ENCODE measurements around the gene OSBPL3.
A peak's percentile ranks its signal among the peaks of the same experiment; 100 is the strongest.

Gene OSBPL3

DNA sequence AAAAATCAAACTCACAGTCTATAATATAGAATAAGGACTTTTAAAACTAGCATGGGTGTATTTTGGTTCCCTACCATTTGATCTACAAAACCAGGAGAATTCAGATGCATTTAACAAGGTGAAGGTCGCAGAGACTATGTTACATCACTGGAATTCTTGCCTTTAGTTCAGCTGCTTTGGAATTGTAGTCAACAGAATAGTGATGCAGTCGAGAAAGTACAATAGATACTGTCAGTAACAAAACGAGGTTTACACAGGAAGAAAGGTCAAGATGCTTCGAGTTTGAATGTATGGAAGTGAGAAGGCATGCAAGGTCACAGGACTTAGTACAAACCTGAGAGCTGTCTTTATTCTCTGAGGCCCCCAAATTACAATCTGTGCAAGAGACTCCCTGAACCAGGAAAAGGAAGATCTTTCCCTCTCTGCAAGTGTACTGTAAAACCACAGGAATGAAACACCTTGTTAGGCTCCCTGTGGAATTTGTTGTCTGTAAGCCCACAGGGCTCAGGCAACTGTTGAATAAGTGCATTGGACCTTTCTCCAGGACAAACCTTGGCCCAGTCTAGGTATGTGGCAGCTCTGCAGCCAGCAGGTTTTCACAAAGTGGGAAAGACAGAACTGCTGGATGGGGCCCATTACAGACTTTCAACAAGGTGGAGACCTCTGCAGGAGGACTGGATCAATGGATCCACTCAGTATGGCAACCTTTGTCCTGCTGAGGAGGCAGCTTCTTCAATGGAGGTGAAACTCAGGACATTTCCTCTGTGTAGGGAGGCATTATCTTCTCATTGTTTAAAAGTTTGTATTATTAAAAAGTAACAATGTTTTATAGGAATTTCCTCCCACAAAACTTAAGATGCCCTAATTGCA, 121.6 kb downstream of the OSBPL3 start:
- Mint-ChIP-seq H3K4me1 (peaks cover 4% of the 10 kb centered on the region), H3K36me3 (peaks cover 37% of the 10 kb centered on the region), H3K27me3 (no peaks in the 10 kb centered on the region), H3K4me3 (no peak overlapping the region), H3K27ac (peak overlapping the region; percentile 72), H3K9me3 (no peaks in the 10 kb centered on the region)
- no peak for ATAC-seq (ENCODE audit: low read depth)
- no peak for DNase-seq (ENCODE audit: low spot score in 2 of 2)

DNA sequence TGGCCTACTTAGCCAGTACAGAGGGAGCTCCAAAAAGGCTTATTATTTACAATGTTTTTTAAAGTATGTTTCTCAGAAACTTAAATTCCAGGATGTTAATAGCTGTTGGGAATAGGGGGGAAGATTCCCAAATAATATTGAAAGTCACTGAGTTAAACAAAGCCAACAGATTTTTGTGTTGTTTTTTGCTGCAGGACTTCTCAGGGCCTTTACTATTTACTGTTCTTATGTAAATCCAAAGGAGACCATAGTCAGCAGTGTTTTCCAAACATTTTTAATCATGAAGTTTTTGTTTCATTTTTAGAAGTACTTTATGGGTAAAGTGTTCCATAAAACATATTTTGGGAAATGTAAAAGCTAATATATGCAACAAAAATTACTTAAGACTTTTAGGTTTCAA, 122.4 kb downstream of the OSBPL3 start:
- Mint-ChIP-seq H3K27ac (peak overlapping the region; percentile 12), H3K36me3 (peaks cover 33% of the 10 kb centered on the region), H3K27me3 (no peaks in the 10 kb centered on the region), H3K9me3 (no peaks in the 10 kb centered on the region), H3K4me1 (peaks cover 5% of the 10 kb centered on the region), H3K4me3 (no peak overlapping the region)
- DNase-seq (ENCODE audit: low spot score in 2 of 2) (no peak), ATAC-seq (ENCODE audit: low read depth) (no peak)

DNA sequence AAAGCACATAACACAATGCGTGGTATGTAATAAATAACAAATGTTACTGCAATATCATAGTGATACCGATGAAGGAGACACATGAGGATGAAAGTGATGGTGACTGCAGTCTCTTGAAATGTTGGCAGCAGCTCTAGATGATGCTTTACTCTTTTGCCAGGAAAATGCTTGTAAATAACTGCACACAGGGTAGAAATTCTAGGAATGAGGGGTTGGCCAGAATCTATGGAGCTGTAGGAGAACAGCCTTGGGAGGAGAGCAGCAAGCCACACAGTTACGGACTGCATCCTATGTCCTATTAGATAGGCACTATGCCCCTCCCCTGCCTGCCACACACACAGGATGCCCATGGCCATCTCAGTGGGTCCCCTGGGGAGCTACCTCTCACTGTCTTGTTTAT, 125.1 kb downstream of the OSBPL3 start:
- peaks cover 7% of the 10 kb centered on the region for H3K4me1 Mint-ChIP-seq
- DNase-seq (ENCODE audit: low spot score in 2 of 2) (no peak), ATAC-seq (ENCODE audit: low read depth) (no peak)
- no peak overlapping the region for H3K4me3 Mint-ChIP-seq
- no peaks in the 10 kb centered on the region for H3K9me3 Mint-ChIP-seq
- peaks cover 37% of the 10 kb centered on the region for H3K36me3 Mint-ChIP-seq
- H3K27ac Mint-ChIP-seq: no peak overlapping the region
- H3K27me3 Mint-ChIP-seq: no peaks in the 10 kb centered on the region

DNA sequence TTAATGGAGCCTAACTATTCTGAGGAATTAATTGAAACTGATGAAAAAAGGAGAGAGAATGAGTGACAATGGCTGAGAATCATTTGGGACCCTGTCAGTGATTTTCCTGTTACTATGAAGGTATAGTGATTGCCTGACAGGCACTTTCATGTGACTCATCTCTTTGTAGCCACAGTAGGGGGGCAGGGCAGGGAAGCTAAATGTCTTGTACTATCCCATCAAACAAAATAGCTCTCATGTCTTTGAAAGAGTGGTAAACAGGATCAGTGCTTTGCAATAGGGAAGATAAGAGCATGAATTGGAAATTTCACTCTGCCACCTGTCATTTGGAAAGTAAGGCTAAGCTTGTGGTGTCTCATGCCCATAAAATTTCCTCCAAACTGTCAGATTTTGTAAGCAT, 128.2 kb downstream of the OSBPL3 start:
- no peak overlapping the region for H3K27ac Mint-ChIP-seq

DNA sequence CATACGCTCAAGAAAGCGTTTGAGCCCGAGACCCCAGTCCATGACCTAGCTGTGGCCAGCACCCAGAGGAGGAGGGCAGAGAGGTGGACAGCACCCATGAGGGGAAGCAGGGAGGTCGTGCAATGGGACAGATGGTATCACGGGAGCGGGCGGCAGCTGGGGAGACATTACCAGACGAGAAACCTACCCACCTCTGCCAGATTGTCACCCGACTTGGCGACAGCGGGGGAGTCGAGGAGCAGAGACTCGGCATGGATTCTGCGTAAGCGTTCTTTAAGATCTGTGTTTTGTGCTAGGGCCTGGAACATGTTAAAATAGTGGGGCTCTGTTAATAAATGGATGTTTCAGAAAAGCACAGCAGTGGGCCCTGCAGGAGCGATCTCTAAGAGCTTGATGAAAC, 131.1 kb downstream of the OSBPL3 start:
- no peak for ATAC-seq (ENCODE audit: low read depth)
- no peak overlapping the region for H3K4me3 Mint-ChIP-seq
- no peaks in the 10 kb centered on the region for H3K27me3 Mint-ChIP-seq
- H3K27ac Mint-ChIP-seq: no peak overlapping the region
- peaks cover 13% of the 10 kb centered on the region for H3K4me1 Mint-ChIP-seq
- no peaks in the 10 kb centered on the region for H3K9me3 Mint-ChIP-seq
- DNase-seq (ENCODE audit: low spot score in 2 of 2): no peak
- peaks cover 34% of the 10 kb centered on the region for H3K36me3 Mint-ChIP-seq

More for the DNA sequence above, 128.2 kb downstream of the OSBPL3 start:
- Mint-ChIP-seq H3K9me3 (no peaks in the 10 kb centered on the region), H3K27me3 (no peaks in the 10 kb centered on the region), H3K4me1 (peaks cover 14% of the 10 kb centered on the region), H3K36me3 (peaks cover 46% of the 10 kb centered on the region), H3K4me3 (no peak overlapping the region)
- no peak for ATAC-seq (ENCODE audit: low read depth)
- no peak for DNase-seq (ENCODE audit: low spot score in 2 of 2)

DNA sequence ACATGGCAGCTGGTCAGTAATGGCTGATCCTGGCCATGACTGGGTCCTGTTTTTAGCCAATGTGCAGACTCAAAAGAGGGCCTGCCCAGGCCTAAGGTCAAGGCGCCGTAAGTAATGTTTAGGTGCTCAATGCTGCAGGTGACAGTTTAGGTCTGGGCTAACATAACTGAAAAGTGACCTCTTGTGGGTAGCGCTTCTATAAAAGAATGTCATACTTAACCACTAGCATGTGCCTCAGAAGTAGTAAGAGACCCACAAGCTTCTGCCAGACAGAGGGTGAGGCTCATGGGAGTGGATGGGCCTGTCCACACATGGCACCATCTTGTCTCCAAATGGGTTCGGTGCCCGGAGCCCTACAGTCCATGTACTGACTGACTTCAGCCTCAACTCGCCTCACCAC, 132.2 kb downstream of the OSBPL3 start:
- Mint-ChIP-seq H3K36me3 (peaks cover 32% of the 10 kb centered on the region), H3K27me3 (no peaks in the 10 kb centered on the region), H3K9me3 (no peaks in the 10 kb centered on the region)

DNA sequence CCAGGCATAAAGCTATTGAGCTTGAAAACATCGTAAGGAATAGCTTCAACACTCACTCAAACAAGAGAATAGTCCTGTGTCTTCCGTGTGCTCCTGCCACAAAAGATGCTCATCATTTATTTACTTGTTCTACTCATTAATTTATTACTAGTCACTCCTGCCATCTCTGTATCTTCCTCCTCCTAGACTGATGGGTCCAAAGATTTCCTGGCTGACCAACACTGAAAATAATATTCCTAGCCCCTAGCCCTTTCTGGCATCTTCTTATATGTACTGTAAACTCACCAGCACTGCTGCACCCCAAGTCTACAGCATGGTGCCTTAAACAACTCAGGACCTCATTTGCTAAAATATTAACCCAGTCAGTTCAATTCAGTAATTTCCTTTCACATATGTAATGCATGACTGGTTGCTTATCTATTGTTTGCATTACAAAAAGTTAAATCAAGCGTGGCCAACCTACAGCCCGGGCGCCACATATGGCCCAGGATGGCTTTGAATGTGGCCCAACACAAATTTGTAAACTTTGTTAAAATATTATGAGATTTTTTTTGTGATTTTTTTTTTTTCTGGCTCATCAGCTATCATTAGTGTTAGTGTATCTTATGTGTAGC, 136.1 kb downstream of the OSBPL3 start:
- no peak for DNase-seq (ENCODE audit: low spot score in 2 of 2)
- peaks cover 29% of the 10 kb centered on the region for H3K4me1 Mint-ChIP-seq
- H3K27ac Mint-ChIP-seq: peak overlapping the region; percentile 97
- H3K27me3 Mint-ChIP-seq: no peaks in the 10 kb centered on the region
- ATAC-seq (ENCODE audit: low read depth): no peak
- H3K36me3 Mint-ChIP-seq: peaks cover 16% of the 10 kb centered on the region
- H3K9me3 Mint-ChIP-seq: no peaks in the 10 kb centered on the region
- H3K4me3 Mint-ChIP-seq: peak overlapping the region; percentile 12

More for the DNA sequence above, 132.2 kb downstream of the OSBPL3 start:
- Mint-ChIP-seq H3K4me3 (no peak overlapping the region), H3K4me1 (peaks cover 23% of the 10 kb centered on the region), H3K27ac (no peak overlapping the region)
- no peak for ATAC-seq (ENCODE audit: low read depth)
- no peak for DNase-seq (ENCODE audit: low spot score in 2 of 2)

DNA sequence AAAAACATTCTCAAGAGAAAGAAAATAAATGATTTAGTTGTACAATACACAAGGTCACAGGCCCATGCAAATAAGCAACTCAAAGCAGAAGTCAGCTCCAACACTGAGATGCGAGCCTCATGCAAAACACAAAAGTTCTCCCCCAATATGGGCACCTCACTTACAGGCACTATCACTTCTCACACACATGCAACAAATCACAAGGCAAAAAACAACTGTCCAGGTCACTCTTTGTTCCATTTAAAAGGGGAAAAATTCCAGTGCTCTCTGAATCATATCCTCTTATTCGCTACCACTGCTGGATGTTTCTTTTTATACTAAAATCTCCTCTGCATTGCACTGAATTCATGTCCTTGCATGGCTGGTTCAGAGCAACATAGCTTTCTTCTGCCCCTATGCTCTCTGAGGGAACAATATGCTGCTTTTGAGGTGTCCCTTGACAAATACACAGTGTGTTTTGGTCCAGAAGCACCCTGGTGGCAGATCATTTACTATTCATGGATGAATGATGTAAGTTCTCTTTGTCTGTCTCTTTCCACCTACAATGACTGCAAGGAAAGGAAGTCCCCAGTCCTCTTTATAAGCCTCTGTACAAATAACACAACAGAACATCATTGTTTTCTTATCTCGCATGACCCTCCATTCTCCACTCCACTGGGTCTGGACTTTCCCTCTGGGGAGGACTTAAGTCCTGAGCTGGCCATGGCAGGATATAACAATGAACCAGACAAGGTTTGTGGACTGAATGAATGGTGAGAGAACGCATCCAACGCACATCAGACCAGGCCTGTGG, 137.3 kb downstream of the OSBPL3 start:
- peaks cover 14% of the 10 kb centered on the region for H3K36me3 Mint-ChIP-seq
- no peaks in the 10 kb centered on the region for H3K9me3 Mint-ChIP-seq
- no peaks in the 10 kb centered on the region for H3K27me3 Mint-ChIP-seq
- peaks cover 37% of the 10 kb centered on the region for H3K4me1 Mint-ChIP-seq
- ATAC-seq (ENCODE audit: low read depth) (peak; percentile 87), DNase-seq (ENCODE audit: low spot score in 2 of 2) (peak in 1 of 2 donors; percentile 48)
- H3K4me3 Mint-ChIP-seq: peak overlapping the region; percentile 6
- peak overlapping the region; percentile 97 for H3K27ac Mint-ChIP-seq

DNA sequence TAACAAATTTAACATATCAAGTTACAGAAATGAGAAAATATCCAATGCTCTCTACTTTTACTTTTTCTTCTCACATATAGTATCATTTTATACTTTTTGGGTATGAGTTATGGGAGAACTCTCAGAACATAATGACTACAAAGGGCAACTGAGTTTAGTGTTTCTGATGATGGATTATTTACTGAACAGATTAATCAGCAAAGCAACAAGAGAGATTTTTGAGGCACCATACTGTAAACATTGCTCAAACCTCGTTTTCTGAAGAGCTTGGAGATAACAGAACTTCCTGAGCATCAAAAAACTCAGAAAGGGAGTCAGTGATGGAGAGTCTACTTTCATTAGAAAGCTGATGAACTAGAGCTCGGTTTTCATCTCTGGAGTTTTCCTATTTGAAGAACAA, 137.9 kb downstream of the OSBPL3 start:
- Mint-ChIP-seq H3K36me3 (peaks cover 14% of the 10 kb centered on the region), H3K27me3 (no peaks in the 10 kb centered on the region), H3K4me3 (peak overlapping the region; percentile 6), H3K4me1 (peaks cover 40% of the 10 kb centered on the region), H3K9me3 (no peaks in the 10 kb centered on the region), H3K27ac (peak overlapping the region; percentile 97)
- ATAC-seq (ENCODE audit: low read depth) (peak; percentile 9), DNase-seq (ENCODE audit: low spot score in 2 of 2) (no peak)

DNA sequence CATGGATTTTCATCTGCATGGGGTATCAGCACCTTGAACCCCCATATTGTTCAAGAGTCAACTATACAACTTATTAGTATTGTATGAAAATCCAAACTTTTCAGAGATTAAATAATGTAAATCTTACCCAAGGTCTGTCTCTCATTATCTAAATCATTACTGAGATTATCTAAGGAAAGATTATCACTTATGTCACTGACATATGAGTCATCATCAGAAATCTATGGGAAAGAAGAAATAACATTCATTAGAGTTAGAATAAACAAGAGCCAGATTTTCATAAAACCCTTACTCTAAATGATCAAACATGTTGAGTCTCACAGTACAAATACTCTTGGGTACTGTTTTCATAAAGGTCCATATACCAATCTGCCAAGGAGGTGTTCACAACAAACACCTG, 139.4 kb downstream of the OSBPL3 start:
- DNase-seq (ENCODE audit: low spot score in 2 of 2) (no peak), ATAC-seq (ENCODE audit: low read depth) (no peak)
- Mint-ChIP-seq H3K4me1 (peaks cover 41% of the 10 kb centered on the region), H3K27ac (no peak overlapping the region), H3K27me3 (no peaks in the 10 kb centered on the region), H3K4me3 (no peak overlapping the region), H3K36me3 (peaks cover 14% of the 10 kb centered on the region), H3K9me3 (no peaks in the 10 kb centered on the region)

DNA sequence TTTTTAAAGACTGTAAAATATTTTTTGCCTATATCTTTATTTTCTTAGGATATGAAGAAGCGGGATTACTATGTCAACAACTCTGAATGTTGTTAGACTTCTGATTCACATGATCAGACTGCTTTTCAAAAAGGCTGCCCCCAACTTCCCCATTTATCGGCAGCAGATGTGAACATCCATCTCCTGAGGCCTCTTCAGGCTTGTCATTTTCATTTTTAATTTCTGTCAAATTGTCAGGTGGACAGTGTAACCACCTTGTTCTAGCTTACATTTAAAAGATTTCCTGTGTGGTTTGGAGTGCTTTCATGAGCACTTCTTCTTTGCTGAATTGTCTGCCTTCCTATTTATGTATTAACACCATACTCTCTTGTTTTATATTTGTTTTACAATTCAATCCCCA, 143.9 kb downstream of the OSBPL3 start:
- ATAC-seq (ENCODE audit: low read depth) (peak; percentile 88), DNase-seq (ENCODE audit: low spot score in 2 of 2) (peak; percentile 37 to 74)
- peak overlapping the region; percentile 99 for H3K27ac Mint-ChIP-seq
- peak overlapping the region; percentile 19 for H3K4me3 Mint-ChIP-seq
- H3K9me3 Mint-ChIP-seq: no peaks in the 10 kb centered on the region
- no peaks in the 10 kb centered on the region for H3K27me3 Mint-ChIP-seq
- peaks cover 41% of the 10 kb centered on the region for H3K4me1 Mint-ChIP-seq
- H3K36me3 Mint-ChIP-seq: peaks cover 14% of the 10 kb centered on the region

DNA sequence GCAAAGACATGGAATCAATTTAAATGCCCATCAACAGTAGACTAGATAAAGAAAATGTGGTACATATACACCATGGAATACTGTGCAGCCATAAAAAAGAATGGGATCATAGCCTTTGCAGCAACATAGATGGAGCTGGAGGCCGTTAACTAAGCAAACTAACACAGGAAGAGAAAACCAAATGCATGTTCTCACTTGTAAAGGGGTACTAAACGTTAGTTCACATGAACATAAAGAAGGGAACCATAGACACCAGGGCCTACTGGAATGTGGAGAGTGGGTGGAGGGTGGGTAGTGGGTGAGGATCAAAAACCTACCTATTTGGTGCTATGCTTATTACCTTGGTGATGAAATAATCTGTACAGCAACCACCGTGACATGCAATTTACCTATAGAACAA, 144.3 kb downstream of the OSBPL3 start:
- DNase-seq (ENCODE audit: low spot score in 2 of 2) (peak in 1 of 2 donors; percentile 27), ATAC-seq (ENCODE audit: low read depth) (peak; percentile 11)
- H3K27ac Mint-ChIP-seq: peak overlapping the region; percentile 99
- no peaks in the 10 kb centered on the region for H3K9me3 Mint-ChIP-seq
- H3K4me1 Mint-ChIP-seq: peaks cover 43% of the 10 kb centered on the region
- peaks cover 14% of the 10 kb centered on the region for H3K36me3 Mint-ChIP-seq
- H3K27me3 Mint-ChIP-seq: no peaks in the 10 kb centered on the region
- H3K4me3 Mint-ChIP-seq: peak overlapping the region; percentile 44

DNA sequence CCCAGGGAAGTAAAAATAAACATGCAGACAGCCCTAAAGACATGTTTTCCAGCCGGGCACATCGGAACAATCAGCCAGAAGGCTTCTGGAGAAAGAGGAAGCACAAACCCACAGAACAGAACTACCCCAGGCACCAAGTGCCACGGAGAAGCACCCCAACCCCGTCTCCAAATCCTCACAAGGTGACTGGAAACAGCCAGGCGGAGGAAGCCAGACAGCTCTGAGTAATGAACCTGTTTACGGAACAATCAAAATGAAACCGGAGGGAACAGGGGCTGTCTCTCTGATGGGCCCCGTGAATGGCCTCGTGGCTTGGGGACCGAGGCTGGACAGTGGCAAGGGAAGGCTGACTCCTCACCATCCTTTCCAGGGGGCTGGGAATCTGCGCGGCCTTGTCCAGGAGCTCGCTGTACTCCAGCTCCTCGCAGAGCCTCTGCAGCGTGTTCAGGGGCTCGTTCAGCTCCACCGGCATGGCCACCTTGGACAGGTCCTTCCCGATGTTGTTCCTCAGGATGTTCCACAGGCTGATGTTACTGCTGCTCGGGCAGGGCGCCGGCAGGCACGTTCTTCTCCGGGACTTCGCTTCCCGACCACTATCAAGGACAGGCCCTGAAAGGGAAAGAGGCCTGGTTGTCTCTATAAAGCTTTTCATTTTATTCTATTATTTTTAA, 145.7 kb downstream of the OSBPL3 start:
- peak; percentile 45 for ATAC-seq (ENCODE audit: low read depth)
- Mint-ChIP-seq H3K9me3 (no peaks in the 10 kb centered on the region), H3K36me3 (peaks cover 9% of the 10 kb centered on the region), H3K27ac (peak overlapping the region; percentile 99), H3K4me3 (peak overlapping the region; percentile 87), H3K27me3 (no peaks in the 10 kb centered on the region), H3K4me1 (peaks cover 48% of the 10 kb centered on the region)
- peak; percentile 38 to 43 for DNase-seq (ENCODE audit: low spot score in 2 of 2)

Data from memory B cell (primary cell).